ENCODE measurements around the gene SH2D1B. TPM values are rescaled to one million over a fixed set of nuclear protein-coding genes. Genes with fewer than 3 reads are reported as not detected.

The SH2D1B gene
- total RNA-seq, 3 donors from 2014 or later (not counting 1 experiment from before 2014, with no cell fraction given), result 133 to 250 (median 143) TPM

DNA sequence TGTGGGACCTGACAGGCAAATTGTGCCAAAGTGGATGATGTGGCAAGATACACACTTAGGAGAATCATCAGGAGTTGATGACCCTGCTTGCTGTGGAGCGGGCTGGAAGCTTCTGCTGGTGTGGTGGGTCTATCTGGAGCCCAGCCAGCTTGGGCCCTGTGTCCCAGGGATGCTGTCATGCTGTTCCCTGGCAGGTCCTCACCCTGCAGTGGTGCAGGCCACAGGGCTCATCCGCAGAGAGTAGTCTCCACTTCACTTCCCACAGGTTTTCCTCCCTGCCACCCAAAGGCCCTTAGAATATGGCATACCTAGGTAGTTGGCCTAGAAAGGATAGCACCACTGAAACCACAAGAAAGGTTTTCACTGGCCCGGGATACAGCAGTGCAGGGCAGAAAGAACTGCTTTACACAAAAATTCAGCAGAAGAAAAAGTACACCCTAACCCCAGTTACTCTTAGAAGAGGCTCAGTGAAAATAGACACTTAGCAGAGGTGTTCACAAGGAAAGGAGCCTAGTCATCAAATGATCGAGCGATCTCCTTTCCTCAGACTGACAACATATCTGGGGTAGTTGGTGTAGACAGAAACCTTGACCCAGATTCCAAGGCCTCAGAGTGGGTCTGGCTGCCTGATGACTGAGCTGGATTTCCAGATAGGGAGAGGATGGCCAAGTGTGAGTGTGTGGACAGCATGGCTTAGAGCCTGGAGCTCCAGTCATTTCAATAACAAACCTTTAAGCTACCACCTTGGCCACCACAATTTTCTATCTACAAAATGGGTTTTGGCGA lies 31.7 kb downstream of the SH2D1B start:
- DNase-seq, result no peak
- no peaks in the 10 kb centered on the region for H3K36me3 ChIP-seq (ENCODE audit: control insufficient read depth, insufficient read depth, low read length)
- Mint-ChIP-seq H3K4me3 (no peak overlapping the region), H3K9me3 (no peaks in the 10 kb centered on the region), H3K27ac (no peak overlapping the region), H3K27me3 (ENCODE audit: low read depth in 2 of 2) (no peaks in the 10 kb centered on the region), H3K4me1 (peaks cover 0 to 7% of the 10 kb centered on the region in 2 donors), H3K36me3 (no peaks in the 10 kb centered on the region)
- no peaks in the 10 kb centered on the region for H3K9me3 ChIP-seq (ENCODE audit: control insufficient read depth, insufficient read depth, low read length)
- TF ChIP-seq, protein P1, sequence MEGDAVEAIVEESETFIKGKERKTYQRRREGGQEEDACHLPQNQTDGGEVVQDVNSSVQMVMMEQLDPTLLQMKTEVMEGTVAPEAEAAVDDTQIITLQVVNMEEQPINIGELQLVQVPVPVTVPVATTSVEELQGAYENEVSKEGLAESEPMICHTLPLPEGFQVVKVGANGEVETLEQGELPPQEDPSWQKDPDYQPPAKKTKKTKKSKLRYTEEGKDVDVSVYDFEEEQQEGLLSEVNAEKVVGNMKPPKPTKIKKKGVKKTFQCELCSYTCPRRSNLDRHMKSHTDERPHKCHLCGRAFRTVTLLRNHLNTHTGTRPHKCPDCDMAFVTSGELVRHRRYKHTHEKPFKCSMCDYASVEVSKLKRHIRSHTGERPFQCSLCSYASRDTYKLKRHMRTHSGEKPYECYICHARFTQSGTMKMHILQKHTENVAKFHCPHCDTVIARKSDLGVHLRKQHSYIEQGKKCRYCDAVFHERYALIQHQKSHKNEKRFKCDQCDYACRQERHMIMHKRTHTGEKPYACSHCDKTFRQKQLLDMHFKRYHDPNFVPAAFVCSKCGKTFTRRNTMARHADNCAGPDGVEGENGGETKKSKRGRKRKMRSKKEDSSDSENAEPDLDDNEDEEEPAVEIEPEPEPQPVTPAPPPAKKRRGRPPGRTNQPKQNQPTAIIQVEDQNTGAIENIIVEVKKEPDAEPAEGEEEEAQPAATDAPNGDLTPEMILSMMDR (IDR thresholded peaks at IDR 0.05), result no peak
- intact Hi-C loops (cut with micrococcal nuclease), result loop anchor here (10.0 kb wide), 1 partner anchor 55 kb away; no protein-coding TSS in a partner anchor
- WGBS (ENCODE audit: insufficient coverage), result 65% methylated on average over 5 of the region's 6 CpGs
- H3K27ac ChIP-seq (ENCODE audit: low read length), result no peak overlapping the region
- H3K4me1 ChIP-seq (ENCODE audit: control insufficient read depth, insufficient read depth, low read length), result no peaks in the 10 kb centered on the region
- H3K4me3 ChIP-seq (ENCODE audit: low read length), result no peak overlapping the region
- no peak for ATAC-seq
- no peaks in the 10 kb centered on the region for H3K27me3 ChIP-seq (ENCODE audit: control insufficient read depth, insufficient read depth, low read length)

DNA sequence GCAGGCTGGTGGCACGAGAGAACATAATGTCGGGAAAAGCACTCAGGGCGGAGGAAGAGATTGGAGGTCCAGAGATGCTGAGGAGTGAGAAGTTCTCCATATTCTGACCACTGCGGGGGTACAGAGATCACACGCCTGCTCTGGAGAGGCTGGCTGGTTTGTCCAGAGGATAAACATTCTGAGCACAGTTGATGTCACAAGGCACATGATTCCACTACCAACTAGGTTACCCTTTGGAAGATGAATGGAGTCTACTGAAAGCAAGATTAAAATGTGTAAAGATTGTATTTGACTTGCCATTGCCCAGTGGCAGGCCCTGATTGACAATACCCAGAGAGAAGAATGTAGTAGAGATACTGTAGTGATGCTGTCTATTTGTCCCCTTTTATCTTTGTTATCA lies 35.2 kb downstream of the SH2D1B start, which contains the start of gene SPATA46:
TSS of gene SPATA46 (minus strand) at position 164 of the 400 bp plus-strand sequence. CDS start at position 100, 64 bp downstream.
- no peak within 1 kb of the TSS for H3K4me3 Mint-ChIP-seq
- peaks cover 16 to 17% of the 10 kb centered on the region in 2 donors for H3K4me1 Mint-ChIP-seq
- WGBS (ENCODE audit: insufficient coverage), result 91% methylated on average over 5 of the region's 5 CpGs
- DNase-seq (no peak), ATAC-seq (no peak)
- H3K27ac ChIP-seq (ENCODE audit: low read length), result no peak within 1 kb of the TSS
- H3K4me3 ChIP-seq (ENCODE audit: low read length), result no peak within 1 kb of the TSS
- peaks cover 13% of the 10 kb centered on the region for H3K4me1 ChIP-seq (ENCODE audit: control insufficient read depth, insufficient read depth, low read length)
- intact Hi-C loops (cut with micrococcal nuclease), result no loop called here
- TF ChIP-seq, protein P1 (IDR thresholded peaks at IDR 0.05), result no peak
- H3K36me3 Mint-ChIP-seq, result no peaks in the 10 kb centered on the region
- H3K9me3 Mint-ChIP-seq, result no peaks in the 10 kb centered on the region
- no peaks in the 10 kb centered on the region for H3K36me3 ChIP-seq (ENCODE audit: control insufficient read depth, insufficient read depth, low read length)
- no peaks in the 10 kb centered on the region for H3K27me3 Mint-ChIP-seq (ENCODE audit: low read depth in 2 of 2)
- no peak within 1 kb of the TSS for H3K27ac Mint-ChIP-seq
- H3K27me3 ChIP-seq (ENCODE audit: control insufficient read depth, insufficient read depth, low read length), result no peaks in the 10 kb centered on the region
- no peaks in the 10 kb centered on the region for H3K9me3 ChIP-seq (ENCODE audit: control insufficient read depth, insufficient read depth, low read length)

DNA sequence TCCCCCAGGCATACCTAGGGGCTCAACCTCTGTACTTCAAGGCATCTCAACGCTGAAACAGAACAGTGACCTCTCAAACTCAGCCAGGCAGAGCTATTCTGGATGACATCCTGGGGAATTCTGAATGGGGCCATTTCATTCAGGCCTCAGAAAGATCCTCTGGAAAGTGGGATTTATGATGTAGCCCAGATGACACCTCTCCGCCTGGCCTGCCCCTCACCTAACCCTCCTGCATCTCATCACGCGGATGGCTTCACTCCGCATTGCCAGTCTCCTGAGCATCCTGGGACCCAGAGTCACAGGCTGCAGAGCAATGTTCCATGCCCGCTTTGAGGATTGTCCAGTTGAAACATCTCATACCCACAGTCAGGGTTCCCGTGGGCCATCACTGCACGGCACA lies 36.5 kb downstream of the SH2D1B start:
- Histone ChIP-seq H3K9me3 (ENCODE audit: control insufficient read depth, insufficient read depth, low read length) (no peaks in the 10 kb centered on the region), H3K4me3 (ENCODE audit: low read length) (no peak overlapping the region), H3K36me3 (ENCODE audit: control insufficient read depth, insufficient read depth, low read length) (no peaks in the 10 kb centered on the region), H3K27me3 (ENCODE audit: control insufficient read depth, insufficient read depth, low read length) (no peaks in the 10 kb centered on the region), H3K4me1 (ENCODE audit: control insufficient read depth, insufficient read depth, low read length) (peaks cover 13% of the 10 kb centered on the region), H3K27ac (ENCODE audit: low read length) (no peak overlapping the region)
- TF ChIP-seq, protein P1 (IDR thresholded peaks at IDR 0.05), result no peak
- H3K4me1 Mint-ChIP-seq, result peaks cover 16 to 17% of the 10 kb centered on the region in 2 donors
- no peaks in the 10 kb centered on the region for H3K36me3 Mint-ChIP-seq
- no peaks in the 10 kb centered on the region for H3K9me3 Mint-ChIP-seq
- no peak overlapping the region for H3K27ac Mint-ChIP-seq
- no peaks in the 10 kb centered on the region for H3K27me3 Mint-ChIP-seq (ENCODE audit: low read depth in 2 of 2)
- DNase-seq, result no peak
- H3K4me3 Mint-ChIP-seq, result no peak overlapping the region
- 83% methylated on average over 8 of the region's 8 CpGs for WGBS (ENCODE audit: insufficient coverage)
- intact Hi-C loops (cut with micrococcal nuclease), result no loop called here
- ATAC-seq, result no peak
